Large intestine (tissue), 3 donors: ENCODE results near the gene VPS8. TPM values are rescaled to one million over a fixed set of nuclear protein-coding genes. Genes with fewer than 3 reads are reported as not detected.
A peak's percentile ranks its signal among the peaks of the same experiment; 100 is the strongest.

Experiments used
- DNase-seq, 2 donors: peaks; one replicate each; pipeline versions ENCODE4 v3.0.0 to v3.0.0-alpha.2; 2013
- H3K27ac ChIP-seq: one replicate; pipeline ENCODE4 v1.5.1; 2013; ENCODE audit warnings: low read length
- H3K27me3 ChIP-seq: 2 replicates; pipeline ENCODE4 v1.6.1; 2013; ENCODE audit warnings: low read length; ENCODE audit not compliant: control insufficient read depth, insufficient read depth
- H3K36me3 ChIP-seq: 2 replicates; pipeline ENCODE4 v1.6.1; 2013; ENCODE audit warnings: low read length; ENCODE audit not compliant: control insufficient read depth, insufficient read depth
- H3K4me1 ChIP-seq: one replicate; pipeline ENCODE4 v1.6.1; 2013; ENCODE audit warnings: low read length; ENCODE audit not compliant: control insufficient read depth, insufficient read depth
- H3K4me3 ChIP-seq: one replicate; pipeline ENCODE4 v1.5.1; 2013; ENCODE audit warnings: low read length
- H3K9me3 ChIP-seq: one replicate; pipeline ENCODE4 v1.6.1; 2013; ENCODE audit warnings: mild to moderate bottlenecking, low read depth, low read length, moderate library complexity; ENCODE audit not compliant: control insufficient read depth
- WGBS: methylation state at CpG from one replicate; pipeline ENCODE4 v1.1.5; 2013; ENCODE audit warnings: low lambda C conversion rate; ENCODE audit not compliant: insufficient coverage; 5-methylcytosine and 5-hydroxymethylcytosine counted together
- polyA plus RNA-seq: library from polyadenylated mRNA; unstranded; fragments of 120-200 nt; gene quantifications from one replicate; pipeline ENCODE4 v1.2.1, GENCODE V29; 2013

The VPS8 gene
- polyA plus RNA-seq, 1 donor: 36.2 TPM

GRCh38 chr3:184811663-184811998 lies 335 bp upstream of the VPS8 start:
- no peak overlapping the region for H3K4me3 ChIP-seq
- DNase-seq: no peak
- H3K27ac ChIP-seq: no peak overlapping the region
- no peaks in the 10 kb centered on the region for H3K9me3 ChIP-seq
- H3K36me3 ChIP-seq: peaks cover 2% of the 10 kb centered on the region
- WGBS: no CpG with 5 or more reads among the region's 3 CpGs
- H3K4me1 ChIP-seq: peaks cover 10% of the 10 kb centered on the region
- H3K27me3 ChIP-seq: no peaks in the 10 kb centered on the region

- peak in 1 of 2 donors; percentile 45 for DNase-seq
- Histone ChIP-seq H3K4me3 (peak overlapping the region; percentile 94), H3K4me1 (peaks cover 5% of the 10 kb centered on the region), H3K27me3 (no peaks in the 10 kb centered on the region), H3K9me3 (no peaks in the 10 kb centered on the region), H3K27ac (peak overlapping the region; percentile 77), H3K36me3 (peaks cover 5% of the 10 kb centered on the region)
- WGBS: no CpG with 5 or more reads among the region's 17 CpGs
Observed at GRCh38 chr3:184812662-184813042, 686 bp downstream of the VPS8 start.

GRCh38 chr3:184813357-184813756 lies 1.4 kb downstream of the VPS8 start:
- H3K27ac ChIP-seq: no peak overlapping the region
- WGBS: 90% methylated on average over 2 of the region's 3 CpGs
- peaks cover 5% of the 10 kb centered on the region for H3K36me3 ChIP-seq
- DNase-seq: no peak
- no peaks in the 10 kb centered on the region for H3K27me3 ChIP-seq
- H3K4me3 ChIP-seq: no peak overlapping the region
- no peaks in the 10 kb centered on the region for H3K9me3 ChIP-seq
- H3K4me1 ChIP-seq: peaks cover 5% of the 10 kb centered on the region

GRCh38 chr3:184814214-184814613 lies 2.2 kb downstream of the VPS8 start:
- Histone ChIP-seq H3K9me3 (no peaks in the 10 kb centered on the region), H3K27ac (no peak overlapping the region), H3K36me3 (peaks cover 5% of the 10 kb centered on the region), H3K27me3 (no peaks in the 10 kb centered on the region), H3K4me1 (peaks cover 5% of the 10 kb centered on the region), H3K4me3 (no peak overlapping the region)
- DNase-seq: no peak

- no CpG with 5 or more reads among the region's 7 CpGs for WGBS
- H3K36me3 ChIP-seq: peaks cover 5% of the 10 kb centered on the region
- no peak for DNase-seq
- H3K4me3 ChIP-seq: no peak overlapping the region
- no peaks in the 10 kb centered on the region for H3K27me3 ChIP-seq
- peaks cover 5% of the 10 kb centered on the region for H3K4me1 ChIP-seq
- no peaks in the 10 kb centered on the region for H3K9me3 ChIP-seq
- no peak overlapping the region for H3K27ac ChIP-seq
Observed at GRCh38 chr3:184815046-184815930, 3.3 kb downstream of the VPS8 start.

GRCh38 chr3:184816614-184817013 lies 4.6 kb downstream of the VPS8 start:
- H3K27me3 ChIP-seq: no peaks in the 10 kb centered on the region
- H3K9me3 ChIP-seq: no peaks in the 10 kb centered on the region
- WGBS: no CpG with 5 or more reads among the region's 5 CpGs
- H3K4me3 ChIP-seq: no peak overlapping the region
- H3K27ac ChIP-seq: no peak overlapping the region
- peaks cover 5% of the 10 kb centered on the region for H3K36me3 ChIP-seq
- peaks cover 5% of the 10 kb centered on the region for H3K4me1 ChIP-seq
- DNase-seq: no peak

GRCh38 chr3:184820525-184820924 lies 8.6 kb downstream of the VPS8 start:
- no peaks in the 10 kb centered on the region for H3K27me3 ChIP-seq
- peaks cover 5% of the 10 kb centered on the region for H3K36me3 ChIP-seq
- peaks cover 11% of the 10 kb centered on the region for H3K4me1 ChIP-seq
- DNase-seq: no peak
- no peak overlapping the region for H3K4me3 ChIP-seq
- no peaks in the 10 kb centered on the region for H3K9me3 ChIP-seq
- no peak overlapping the region for H3K27ac ChIP-seq

- Histone ChIP-seq H3K27me3 (no peaks in the 10 kb centered on the region), H3K27ac (no peak overlapping the region), H3K36me3 (peaks cover 5% of the 10 kb centered on the region), H3K4me3 (no peak overlapping the region), H3K9me3 (no peaks in the 10 kb centered on the region), H3K4me1 (peaks cover 14% of the 10 kb centered on the region)
- no peak for DNase-seq
- WGBS: no CpG with 5 or more reads among the region's 4 CpGs
Observed at GRCh38 chr3:184821034-184821433, 9.1 kb downstream of the VPS8 start.

GRCh38 chr3:184822081-184822480 lies 10.1 kb downstream of the VPS8 start:
- no peak for DNase-seq
- Histone ChIP-seq H3K4me1 (peaks cover 14% of the 10 kb centered on the region), H3K4me3 (no peak overlapping the region), H3K9me3 (no peaks in the 10 kb centered on the region), H3K27ac (no peak overlapping the region), H3K36me3 (no peaks in the 10 kb centered on the region), H3K27me3 (no peaks in the 10 kb centered on the region)

- no peaks in the 10 kb centered on the region for H3K27me3 ChIP-seq
- H3K27ac ChIP-seq: no peak overlapping the region
- DNase-seq: no peak
- WGBS: no CpG with 5 or more reads among the region's 1 CpG
- H3K4me1 ChIP-seq: peaks cover 18% of the 10 kb centered on the region
- no peak overlapping the region for H3K4me3 ChIP-seq
- H3K36me3 ChIP-seq: no peaks in the 10 kb centered on the region
- H3K9me3 ChIP-seq: no peaks in the 10 kb centered on the region
Observed at GRCh38 chr3:184822654-184823053, 10.7 kb downstream of the VPS8 start.

GRCh38 chr3:184823990-184824389 lies 12.0 kb downstream of the VPS8 start:
- Histone ChIP-seq H3K4me3 (no peak overlapping the region), H3K9me3 (no peaks in the 10 kb centered on the region), H3K4me1 (peaks cover 22% of the 10 kb centered on the region), H3K36me3 (no peaks in the 10 kb centered on the region), H3K27ac (no peak overlapping the region), H3K27me3 (no peaks in the 10 kb centered on the region)
- WGBS: 83% methylated on average over 1 of the region's 4 CpGs
- DNase-seq: no peak
